GM21825 (cell line): Measurements from ENCODE around the gene ARHGEF38.
"Not testable (repeated sequence)": the region's sequence is repeated elsewhere in the genome, so short reads cannot be mapped to it uniquely, and the experiment has no call there.

ENCODE experiments used
- ATAC-seq: cut with Tn5 transposase; IDR thresholded peaks from one replicate; pipeline ENCODE4 v1.9.1; 2021; ENCODE audit warnings: mild to moderate bottlenecking, moderate library complexity; ENCODE audit not compliant: unreplicated experiment

The ARHGEF38 gene

GRCh38 chr4:105607876-105608275, 55.5 kb downstream of the ARHGEF38 start:
- ATAC-seq: no peak

GRCh38 chr4:105609819-105610218, 57.4 kb downstream of the ARHGEF38 start:
- not testable (repeated sequence) for ATAC-seq

GRCh38 chr4:105613306-105613705, 60.9 kb downstream of the ARHGEF38 start:
- ATAC-seq: no peak

GRCh38 chr4:105619188-105619931, 66.9 kb downstream of the ARHGEF38 start:
- no peak for ATAC-seq

- no peak for ATAC-seq
These were observed 68.4 kb downstream of the ARHGEF38 start for GRCh38 chr4:105620640-105621323.

- no peak for ATAC-seq
These were observed 69.8 kb downstream of the ARHGEF38 start for GRCh38 chr4:105622269-105622668.

GRCh38 chr4:105623099-105623498, 70.7 kb downstream of the ARHGEF38 start:
- ATAC-seq: no peak

GRCh38 chr4:105624530-105624929, 72.1 kb downstream of the ARHGEF38 start:
- peak; percentile 75 for ATAC-seq

- ATAC-seq: no peak
These were observed 72.8 kb downstream of the ARHGEF38 start for GRCh38 chr4:105625214-105625613.

- no peak for ATAC-seq
These were observed 74.4 kb downstream of the ARHGEF38 start for GRCh38 chr4:105626846-105627245.

GRCh38 chr4:105627620-105628019, 75.2 kb downstream of the ARHGEF38 start:
- ATAC-seq: no peak

- no peak for ATAC-seq
These were observed 78.5 kb downstream of the ARHGEF38 start for GRCh38 chr4:105630670-105631655.

- ATAC-seq: no peak
These were observed 79.5 kb downstream of the ARHGEF38 start for GRCh38 chr4:105631818-105632400.

- peak; percentile 34 for ATAC-seq
These were observed 80.2 kb downstream of the ARHGEF38 start for GRCh38 chr4:105632599-105632998.

GRCh38 chr4:105633241-105633640, 80.8 kb downstream of the ARHGEF38 start:
- no peak for ATAC-seq

- peak; percentile 37 for ATAC-seq
These were observed 82.1 kb downstream of the ARHGEF38 start for GRCh38 chr4:105634402-105635080.

GRCh38 chr4:105637408-105638176, 85.2 kb downstream of the ARHGEF38 start:
- ATAC-seq: peak; percentile 87

- ATAC-seq: no peak
These were observed 89.4 kb downstream of the ARHGEF38 start for GRCh38 chr4:105641845-105642244.

- ATAC-seq: no peak
These were observed 91.8 kb downstream of the ARHGEF38 start for GRCh38 chr4:105644257-105644656.
